K562 (cell line): ENCODE measurements around the gene FBN3. TPM values are rescaled to one million over a fixed set of nuclear protein-coding genes. Genes with fewer than 3 reads are reported as not detected.
A peak's percentile ranks its signal among the peaks of the same experiment; 100 is the strongest.

Experiments
- ATAC-seq: fragments of 200-7000 bp; cut with Tn5 transposase; 3 replicates; pipeline ENCODE4 v1.9.1; 2020; ENCODE audit warnings: moderate library complexity
- BruUV-seq: library from RNA; stranded (reverse); fragments of 400-500 nt; replicated peaks from 2 replicates; lab custom pipeline; 2021; lab: Mats Ljungman, UMichigan
- CTCF ChIA-PET: fragments of 300-600 bp; formaldehyde crosslinking; extraction: SDS; loops from one replicate; lab custom pipeline; 2021; ENCODE audit warnings: low intra/inter-chr PET ratio; lab: Yijun Ruan, JAX
- POLR2A ChIA-PET: fragments of 300-600, 350-650 bp; sonication (Branson Sonifier 250); formaldehyde crosslinking; extraction: SDS; loops from one replicate; lab custom pipeline; 2021; ENCODE audit warnings: antibody characterized with exemption, inconsistent platforms; lab: Yijun Ruan, JAX
- DNase-seq, 4 experiments: peaks; one replicate each; pipeline versions ENCODE4 v3.0.0 to v3.0.0-alpha.2; 2011 to 2018; ENCODE audit warnings: low spot score in 3 of 4, mixed read lengths in 3 of 4; ENCODE audit errors: extremely low read depth in 1 of 4
- FAIRE-seq: peaks from 2 replicates; lab custom pipeline; 2011; peaks lifted over from hg19 to GRCh38; lab: Jason Lieb, UNC
- H2AFZ ChIP-seq: 2 replicates; pipeline ENCODE4 v1.6.0; 2011; ENCODE audit warnings: low read depth, low read length, control low read depth, inconsistent platforms
- H3K27ac ChIP-seq: fragments of 200-600 bp; 3 replicates; pipeline ENCODE4 v1.8.0; 2011; ENCODE audit warnings: low read depth, mild to moderate bottlenecking, control low read depth, inconsistent platforms, low read length, moderate library complexity, mixed read lengths; ENCODE audit errors: extremely low read depth
- H3K27me3 ChIP-seq, 2 experiments: fragments of 300-600 bp in 1 of 2; 2 replicates in 1 of 2; 3 replicates in 1 of 2; pipeline versions ENCODE4 v1.6.0 to v1.8.0; 2011; ENCODE audit warnings: inconsistent platforms in 2 of 2, low read length in 2 of 2, mild to moderate bottlenecking in 1 of 2, mixed read lengths in 1 of 2, moderate library complexity in 1 of 2; ENCODE audit not compliant: control insufficient read depth in 2 of 2, insufficient read depth in 2 of 2
- H3K36me3 ChIP-seq: fragments of 300-600 bp; 3 replicates; pipeline ENCODE4 v1.8.0; 2011; ENCODE audit warnings: mild to moderate bottlenecking, low read length, inconsistent platforms; ENCODE audit not compliant: control insufficient read depth, insufficient read depth
- H3K4me1 ChIP-seq, 2 experiments: fragments of 200-600 bp in 1 of 2; replicated peaks in 1 of 2; 2 replicates in 1 of 2; 3 replicates in 1 of 2; pipeline versions ENCODE4 v1.5.1 to v1.8.0; 2011; ENCODE audit warnings: inconsistent platforms in 2 of 2, low read length in 2 of 2, mild to moderate bottlenecking in 1 of 2, mixed read lengths in 1 of 2, moderate library complexity in 1 of 2; ENCODE audit not compliant: control insufficient read depth in 2 of 2, insufficient read depth in 2 of 2
- H3K4me2 ChIP-seq: 2 replicates; pipeline ENCODE4 v1.6.1; 2011; ENCODE audit warnings: low read length, control low read depth, inconsistent platforms, mixed read lengths; ENCODE audit not compliant: insufficient read depth
- H3K4me3 ChIP-seq: fragments of 200-600 bp; sonication (generic), shearing (Covaris generic); 2 replicates; pipeline ENCODE4 v1.5.1; 2016; ENCODE audit warnings: control low read depth, inconsistent platforms
- H3K79me2 ChIP-seq: fragments of 200-600 bp; 3 replicates; pipeline ENCODE4 v1.8.0; 2011; ENCODE audit warnings: low read length, inconsistent platforms; ENCODE audit not compliant: control insufficient read depth, insufficient read depth
- H3K9ac ChIP-seq, 2 experiments: 2 replicates each; pipeline versions ENCODE4 v1.6.0 to v1.6.1; 2011; ENCODE audit warnings: low read depth in 2 of 2, low read length in 2 of 2, control low read depth in 1 of 2, inconsistent platforms in 1 of 2, mild to moderate bottlenecking in 1 of 2, mixed read lengths in 1 of 2; ENCODE audit not compliant: insufficient read depth in 1 of 2
- H3K9me1 ChIP-seq: one replicate; pipeline ENCODE4 v1.6.0; 2011; ENCODE audit warnings: inconsistent platforms, mild to moderate bottlenecking, low read length, moderate library complexity; ENCODE audit not compliant: control insufficient read depth, insufficient read depth
- H3K9me3 ChIP-seq: replicated peaks from 2 replicates; pipeline ENCODE4 v1.5.1; 2011; ENCODE audit warnings: low read depth, low read length, inconsistent platforms; ENCODE audit not compliant: control insufficient read depth, insufficient read depth
- H4K20me1 ChIP-seq: replicated peaks from 2 replicates; pipeline ENCODE4 v1.6.1; 2011; ENCODE audit warnings: low read length, inconsistent platforms, mixed read lengths; ENCODE audit not compliant: control insufficient read depth, insufficient read depth
- AFF4 ChIP-seq: sonication (generic); formaldehyde crosslinking; IDR thresholded peaks from 2 replicates; pipeline ENCODE4 v1.8.0; 2023; ENCODE audit warnings: mild to moderate bottlenecking, missing genetic modification reagents
- ATF2 ChIP-seq: sonication (generic); formaldehyde crosslinking; IDR thresholded peaks from 2 replicates; pipeline ENCODE4 v1.8.1; 2022; ENCODE audit warnings: missing genetic modification reagents
- CEBPG ChIP-seq, 3 experiments: fragments of 200-800 bp in 1 of 3; sonication (Bioruptor generic) in 1 of 3; sonication (generic) in 1 of 3; formaldehyde crosslinking in 1 of 3; IDR thresholded peaks in 2 of 3; conservative IDR thresholded peaks in 1 of 3; 2 replicates each; pipeline versions ENCODE4 v1.6.1 to v1.8.0; 2016 to 2022; ENCODE audit warnings: missing compliant biosample characterization in 2 of 3, missing genetic modification characterization in 2 of 3, mild to moderate bottlenecking in 1 of 3, missing genetic modification reagents in 1 of 3
- DPF2 ChIP-seq: fragments of 450-650 bp; IDR thresholded peaks from 2 replicates; pipeline ENCODE4 v1.6.1; 2016
- EP400 ChIP-seq: fragments of 450-650 bp; IDR thresholded peaks from 2 replicates; pipeline ENCODE4 v1.6.1; 2017; ENCODE audit warnings: antibody characterized with exemption, mild to moderate bottlenecking, moderate library complexity
- MCM5 ChIP-seq: fragments of 450-650 bp; IDR thresholded peaks from 2 replicates; pipeline ENCODE4 v1.6.1; 2016; ENCODE audit warnings: low read depth
- NFIX ChIP-seq: fragments of 250-450 bp; sonication (Bioruptor Pico); IDR thresholded peaks from 2 replicates; pipeline ENCODE4 v1.4.0; 2020; ENCODE audit warnings: low read depth, mild to moderate bottlenecking, moderate library complexity
- NR2C1 ChIP-seq, 2 experiments: fragments of 450-650 bp; IDR thresholded peaks; 2 replicates each; pipeline ENCODE4 v1.6.1; 2017; ENCODE audit warnings: mild to moderate bottlenecking in 2 of 2, antibody characterized with exemption in 1 of 2, inconsistent platforms in 1 of 2, missing compliant biosample characterization in 1 of 2, missing genetic modification characterization in 1 of 2
- YY1 ChIP-seq, 3 experiments: IDR thresholded peaks; 2 replicates each; pipeline ENCODE4 v1.6.1; 2011; ENCODE audit warnings: low read length in 2 of 3, mild to moderate bottlenecking in 2 of 3, moderate library complexity in 2 of 3, borderline replicate concordance in 1 of 3, control low read depth in 1 of 3, low read depth in 1 of 3; ENCODE audit not compliant: insufficient read depth in 3 of 3, insufficient replicate concordance in 2 of 3, control insufficient read depth in 1 of 3, insufficient read length in 1 of 3; ENCODE audit errors: extremely low read depth in 1 of 3
- ZEB2 ChIP-seq: fragments of 450-650 bp; IDR thresholded peaks from 2 replicates; pipeline ENCODE4 v1.6.1; 2016
- ZNF224 ChIP-seq: sonication (generic); formaldehyde crosslinking; IDR thresholded peaks from 2 replicates; pipeline ENCODE4 v1.8.0; 2022; ENCODE audit warnings: mild to moderate bottlenecking, missing genetic modification reagents
- ZNF583 ChIP-seq: fragments of 250-450 bp; sonication (Bioruptor Pico); IDR thresholded peaks from 2 replicates; pipeline ENCODE4 v1.4.0; 2020
- WGBS: fragments of 100-300 bp; shearing (Covaris generic); methylation state at CpG from one replicate; pipeline ENCODE4 v1.1.6; 2016; ENCODE audit warnings: low coverage, mixed read lengths; ENCODE audit not compliant: insufficient coverage; ENCODE audit errors: missing lambda C conversion rate; 5-methylcytosine and 5-hydroxymethylcytosine counted together
- in situ Hi-C: fragments of 300-500 bp; cut with MboI; formaldehyde crosslinking; loops from 4 replicates; pipeline ENCODE4 v1.15.0; 2018; ENCODE audit warnings: inconsistent platforms, mixed read lengths
- intact Hi-C: fragments of 100-400 bp; cut with micrococcal nuclease; formaldehyde crosslinking; loops from 2 replicates; pipeline ENCODE4 v1.14.2; 2022
- polyA plus RNA-seq, 8 experiments: library from polyadenylated mRNA; depleted of rRNA in 4 of 8; stranded (reverse) in 5 of 8; unstranded in 3 of 8; fragments of >200 nt; fragmentation: Nextera tagmentation in 2 of 8; fragmentation: Illumina TruSeq in 1 of 8; extraction: Ambion mirVana in 2 of 8; extraction: Trizol in 1 of 8; gene quantifications; 2 replicates each; pipeline versions ENCODE4 v1.2.1 to v1.2.3, GENCODE V29; 2011 to 2014; ENCODE audit warnings: inconsistent platforms in 1 of 8, missing spikeins in 1 of 8
- total RNA-seq, 7 experiments: library from RNA; depleted of rRNA in 6 of 7; stranded (reverse); fragments of >200 nt in 6 of 7; fragmentation: Illumina TruSeq in 2 of 7; extraction: Trizol in 2 of 7; gene quantifications; 2 replicates each; pipeline versions ENCODE4 v1.2.1 to v1.2.3, GENCODE V29; 2011 to 2021; ENCODE audit warnings: low replicate concordance in 1 of 7

The FBN3 gene
- total and polyA plus RNA-seq, 9 of the 15 experiments (the other 6 are each of a cell fraction or from before 2014, with no cell fraction given) = under 0.01 to 0.29 (median 0.01) TPM; not detected in 4

- H4K20me1 ChIP-seq = no peaks in the 10 kb centered on the region
- intact Hi-C loops (no loop called here), in situ Hi-C loops (no loop called here)
- peaks cover 12 to 35% of the 10 kb centered on the region in 2 experiments for H3K4me1 ChIP-seq
- no peak overlapping the region for H3K4me2 ChIP-seq
- H3K36me3 ChIP-seq = no peaks in the 10 kb centered on the region
- ATAC-seq = no peak
- H3K4me3 ChIP-seq = no peak overlapping the region
- H3K27me3 ChIP-seq = no peaks in the 10 kb centered on the region
- no TSS peak for BruUV-seq
- H3K27ac ChIP-seq = no peak overlapping the region
- no peaks in the 10 kb centered on the region for H3K79me2 ChIP-seq
- H3K9ac ChIP-seq = no peak overlapping the region
- ChIA-PET POLR2A (no interaction called here), CTCF (no interaction called here)
- peak; percentile 68 for FAIRE-seq
- H3K9me3 ChIP-seq = no peaks in the 10 kb centered on the region
- no peaks in the 10 kb centered on the region for H3K9me1 ChIP-seq
- H2AFZ ChIP-seq = peak overlapping the region; percentile 66; the same call in 1 of the 2 replicates
- DNase-seq = no peak
- WGBS = 62% methylated on average over 9 of the region's 11 CpGs
- no peak for TF ChIP-seq ZNF224 (CRISPR knock-in tag)
- no peak for TF ChIP-seq NFIX (CRISPR knock-in tag)
- TF ChIP-seq ZNF583 (CRISPR knock-in tag) = no peak
- TF ChIP-seq YY1 (IDR thresholded peaks at IDR 0.05; ENCODE audit: borderline replicate concordance in 1 of 3, control insufficient read depth in 1 of 3, extremely low read depth in 1 of 3, insufficient read depth in 3 of 3, insufficient read length in 1 of 3, insufficient replicate concordance in 2 of 3, low read depth in 1 of 3, low read length in 2 of 3) = peak in 1 of 3 experiments; percentile 46
- TF ChIP-seq AFF4 = no peak
- TF ChIP-seq CEBPG (CRISPR knock-in tag; IDR thresholded peaks at IDR 0.05) = peak; percentile 86
- peak in 1 of 2 experiments; percentile 84; a peak in 2 of 4 replicates for TF ChIP-seq CEBPG (tag; conservative IDR thresholded peaks at IDR 0.05 in 1 of 2, IDR thresholded peaks at IDR 0.05 in 1 of 2)
- peak; percentile 59; the same call in 1 of the 2 replicates for TF ChIP-seq DPF2
- no peak for TF ChIP-seq NR2C1 (IDR thresholded peaks at IDR 0.05)
- TF ChIP-seq NR2C1 (tag; IDR thresholded peaks at IDR 0.05) = peak; percentile 20; the same call in 1 of the 2 replicates
- no peak for TF ChIP-seq MCM5
- TF ChIP-seq ATF2 (CRISPR knock-in tag) = no peak
- 0 out of 2 replicates have a peak, but pooled peaks have one; percentile 30 for TF ChIP-seq ZEB2
- peak; percentile 38 for TF ChIP-seq EP400
Observed at GRCh38 chr19:8081569-8082550, 67.5 kb downstream of the FBN3 start.
